A549 (cell line): ENCODE data around the gene MOV10L1. TPM values are rescaled to one million over a fixed set of nuclear protein-coding genes. Genes with fewer than 3 reads are reported as not detected.
A peak's percentile ranks its signal among the peaks of the same experiment; 100 is the strongest.

ENCODE experiments used
- ATAC-seq, 2 experiments: fragments of 200-7000 bp in 1 of 2; fragments of >200 bp in 1 of 2; cut with Nextera tagmentation in 1 of 2; cut with Tn5 transposase in 1 of 2; 3 replicates each; pipeline versions ENCODE4 v1.8.0 to v1.9.1; 2018 to 2020; ENCODE audit warnings: mild to moderate bottlenecking in 1 of 2, moderate library complexity in 1 of 2
- CTCF ChIA-PET: fragments of 300-600 bp; sonication (Branson Sonifier 250); formaldehyde crosslinking; extraction: SDS; loops from one replicate; lab custom pipeline; 2021; ENCODE audit warnings: antibody characterized with exemption, inconsistent platforms; lab: Yijun Ruan, JAX
- POLR2A ChIA-PET: fragments of 350-600 bp; formaldehyde crosslinking; extraction: SDS; loops from one replicate; lab custom pipeline; 2021; ENCODE audit warnings: antibody characterized with exemption, inconsistent platforms; lab: Yijun Ruan, JAX
- DNase-seq, 2 experiments: peaks; one replicate each; pipeline versions ENCODE4 v3.0.0 to v3.0.0-alpha.2; 2011 to 2016; ENCODE audit warnings: low read depth in 1 of 2, low spot score in 1 of 2
- FAIRE-seq: peaks from 2 replicates; lab custom pipeline; 2011; peaks lifted over from hg19 to GRCh38; lab: Jason Lieb, UNC
- H3K27ac ChIP-seq, 2 experiments: fragments of >200 bp; sonication (Bioruptor Twin); formaldehyde crosslinking; 3 replicates each; pipeline ENCODE4 v1.5.1; 2016 to 2017
- H3K4me1 ChIP-seq: fragments of >200 bp; sonication (Bioruptor Twin); formaldehyde crosslinking; 3 replicates; pipeline ENCODE4 v1.6.1; 2016
- H3K4me2 ChIP-seq: fragments of >200 bp; sonication (Bioruptor Twin); formaldehyde crosslinking; 3 replicates; pipeline ENCODE4 v1.6.1; 2016
- H3K4me3 ChIP-seq: fragments of >200 bp; sonication (Bioruptor Twin); formaldehyde crosslinking; 3 replicates; pipeline ENCODE4 v1.5.1; 2016
- H3K9me3 ChIP-seq: fragments of >200 bp; sonication (Bioruptor Twin); formaldehyde crosslinking; 3 replicates; pipeline ENCODE4 v1.6.1; 2016
- ATOH8 ChIP-seq: fragments of 250-450 bp; sonication (Bioruptor Pico); IDR thresholded peaks from 2 replicates; pipeline ENCODE4 v1.5.0; 2020; ENCODE audit warnings: low read depth, mild to moderate bottlenecking, moderate library complexity
- CEBPB ChIP-seq, 2 experiments: fragments of >200 bp in 1 of 2; sonication (Bioruptor Twin) in 1 of 2; formaldehyde crosslinking in 1 of 2; IDR thresholded peaks; 2 replicates each; pipeline ENCODE4 v1.6.1; 2012 to 2016
- ELK1 ChIP-seq: fragments of 150-350 bp; IDR thresholded peaks from 2 replicates; pipeline ENCODE4 v1.6.1; 2014; ENCODE audit warnings: low read depth, mild to moderate bottlenecking, low read length
- EP300 ChIP-seq, 2 experiments: fragments of >200 bp; sonication (Bioruptor Twin); formaldehyde crosslinking; IDR thresholded peaks; 2 replicates in 1 of 2; 3 replicates in 1 of 2; pipeline ENCODE4 v1.6.1; 2016 to 2017
- HDAC2 ChIP-seq: fragments of 200-600 bp; sonication (generic); IDR thresholded peaks from 2 replicates; pipeline ENCODE4 v1.6.1; 2016
- HEYL ChIP-seq: fragments of 250-450 bp; sonication (Bioruptor Pico); IDR thresholded peaks from 2 replicates; pipeline ENCODE4 v1.8.0; 2021; ENCODE audit warnings: mild to moderate bottlenecking, moderate library complexity
- JUNB ChIP-seq: fragments of >200 bp; sonication (Bioruptor Twin); formaldehyde crosslinking; IDR thresholded peaks from 2 replicates; pipeline ENCODE4 v1.6.1; 2016
- KDM5A ChIP-seq: fragments of 200-600 bp; sonication (generic); IDR thresholded peaks from 2 replicates; pipeline ENCODE4 v1.6.1; 2016; ENCODE audit warnings: antibody characterized with exemption, mild to moderate bottlenecking
- MAFK ChIP-seq: fragments of 450-650 bp; IDR thresholded peaks from 2 replicates; pipeline ENCODE4 v1.6.1; 2014; ENCODE audit not compliant: partially characterized antibody
- MAZ ChIP-seq: fragments of 150-350 bp; IDR thresholded peaks from 2 replicates; pipeline ENCODE4 v1.6.1; 2014; ENCODE audit warnings: antibody characterized with exemption, low read depth, low read length, borderline replicate concordance
- NFE2L2 ChIP-seq: fragments of 150-350 bp; conservative IDR thresholded peaks from 2 replicates; pipeline ENCODE4 v1.6.1; 2014; ENCODE audit warnings: low read length
- NPAS2 ChIP-seq: fragments of 250-450 bp; sonication (Bioruptor Pico); IDR thresholded peaks from 2 replicates; pipeline ENCODE4 v1.8.0; 2022; ENCODE audit warnings: mild to moderate bottlenecking, moderate library complexity, borderline replicate concordance
- NR3C1 ChIP-seq: fragments of >200 bp; sonication (Bioruptor Twin); formaldehyde crosslinking; IDR thresholded peaks from 3 replicates; pipeline ENCODE4 v1.6.1; 2017
- PBX3 ChIP-seq: IDR thresholded peaks from 2 replicates; pipeline ENCODE4 v1.6.1; 2012
- PHF8 ChIP-seq: fragments of 200-600 bp; sonication (generic); IDR thresholded peaks from 2 replicates; pipeline ENCODE4 v1.6.1; 2016; ENCODE audit warnings: low read depth, mild to moderate bottlenecking, antibody characterized with exemption, moderate library complexity, borderline replicate concordance
- RAD21 ChIP-seq, 2 experiments: fragments of >200 bp in 1 of 2; sonication (Bioruptor Twin) in 1 of 2; formaldehyde crosslinking in 1 of 2; IDR thresholded peaks in 1 of 2; conservative IDR thresholded peaks in 1 of 2; 2 replicates in 1 of 2; 3 replicates in 1 of 2; pipeline ENCODE4 v1.6.1; 2012 to 2018; ENCODE audit warnings: inconsistent platforms in 1 of 2
- RARB ChIP-seq: fragments of 250-450 bp; sonication (Bioruptor Pico); IDR thresholded peaks from 2 replicates; pipeline ENCODE4 v1.8.0; 2021; ENCODE audit warnings: mild to moderate bottlenecking, moderate library complexity
- RNF2 ChIP-seq: fragments of 200-600 bp; sonication (generic); IDR thresholded peaks from 2 replicates; pipeline ENCODE4 v1.6.1; 2016; ENCODE audit warnings: low read depth, mild to moderate bottlenecking, antibody characterized with exemption, moderate library complexity, borderline replicate concordance
- SMC3 ChIP-seq: fragments of >200 bp; sonication (Bioruptor Twin); formaldehyde crosslinking; IDR thresholded peaks from 3 replicates; pipeline ENCODE4 v1.6.1; 2018; ENCODE audit warnings: inconsistent platforms
- ZNF302 ChIP-seq: fragments of 250-450 bp; sonication (Bioruptor Pico); IDR thresholded peaks from 2 replicates; pipeline ENCODE4 v1.9.0; 2021; ENCODE audit warnings: inconsistent platforms, mild to moderate bottlenecking, moderate library complexity
- ZSCAN20 ChIP-seq: fragments of 250-450 bp; sonication (Bioruptor Pico); IDR thresholded peaks from 2 replicates; pipeline ENCODE4 v1.8.0; 2022; ENCODE audit warnings: mild to moderate bottlenecking, moderate library complexity
- WGBS: methylation state at CpG from one replicate; pipeline ENCODE4 v1.1.6; 2017; ENCODE audit errors: missing lambda C conversion rate; 5-methylcytosine and 5-hydroxymethylcytosine counted together
- polyA plus RNA-seq, 4 experiments: library from polyadenylated mRNA; depleted of rRNA in 3 of 4; stranded (reverse); fragments of >200 nt; fragmentation: RNase III in 1 of 4; extraction: RNeasy Plus Mini Kit Qiagen cat#74134 plus additional on column Dnase treatment in 1 of 4; gene quantifications; 2 replicates in 3 of 4; 3 replicates in 1 of 4; pipeline ENCODE4 v1.2.3, GENCODE V29; 2011 to 2017

The MOV10L1 gene
- polyA plus RNA-seq, 2 of the 4 experiments (the other 2 are of a cell fraction) = 0.04 TPM

- POLR2A ChIA-PET = no interaction called here
- ATAC-seq (no peak), DNase-seq (no peak), FAIRE-seq (no peak)
- peaks cover 10% of the 10 kb centered on the region; the same call in 1 of the 3 replicates for H3K4me1 ChIP-seq
- CTCF ChIA-PET = interaction anchor here (4.0 kb wide), 1 partner anchor 10 kb away, joined by 14 read pairs; no protein-coding TSS in a partner anchor
- 77% methylated on average over 4 of the region's 4 CpGs for WGBS
- no peak overlapping the region for H3K27ac ChIP-seq
- H3K4me2 ChIP-seq = no peak overlapping the region
- no peak overlapping the region for H3K4me3 ChIP-seq
- no peaks in the 10 kb centered on the region for H3K9me3 ChIP-seq
- TF ChIP-seq RAD21 (conservative IDR thresholded peaks at IDR 0.05 in 1 of 2, IDR thresholded peaks at IDR 0.05 in 1 of 2) = no peak
- no peak for TF ChIP-seq RNF2
- TF ChIP-seq MAZ = no peak
Observed at GRCh38 chr22:50138041-50138440, 48.2 kb downstream of the MOV10L1 start.

- no peak for FAIRE-seq
- peaks cover 10% of the 10 kb centered on the region; the same call in 1 of the 3 replicates for H3K4me1 ChIP-seq
- no peak overlapping the region for H3K4me2 ChIP-seq
- DNase-seq = no peak
- ATAC-seq = no peak
- H3K27ac ChIP-seq = no peak overlapping the region
- no peak for TF ChIP-seq NR3C1
- TF ChIP-seq HEYL = no peak
- TF ChIP-seq JUNB = no peak
- no peak for TF ChIP-seq RARB (CRISPR knock-in tag)
- TF ChIP-seq EP300 (IDR thresholded peaks at IDR 0.05) = no peak
- no peak for TF ChIP-seq HDAC2
- TF ChIP-seq RAD21 (conservative IDR thresholded peaks at IDR 0.05 in 1 of 2, IDR thresholded peaks at IDR 0.05 in 1 of 2) = no peak
- TF ChIP-seq CEBPB (IDR thresholded peaks at IDR 0.05) = no peak
- no peak for TF ChIP-seq SMC3
- no peak for TF ChIP-seq ELK1
- no peak for TF ChIP-seq ATOH8 (CRISPR knock-in tag)
- TF ChIP-seq KDM5A = no peak
- TF ChIP-seq ZSCAN20 (CRISPR knock-in tag) = no peak
- no peak for TF ChIP-seq ZNF302 (CRISPR knock-in tag)
- TF ChIP-seq PBX3 = no peak
- TF ChIP-seq NPAS2 (CRISPR knock-in tag) = no peak
- TF ChIP-seq PHF8 = no peak
- no peak overlapping the region for H3K4me3 ChIP-seq
- 74% methylated on average over 9 of the region's 9 CpGs for WGBS
- POLR2A ChIA-PET = no interaction called here
- H3K9me3 ChIP-seq = no peaks in the 10 kb centered on the region
- CTCF ChIA-PET = interaction anchor here (0.8 kb wide), 1 partner anchor 103 kb away, joined by 5 read pairs; no protein-coding TSS in a partner anchor
Observed at GRCh38 chr22:50138988-50139387, 49.2 kb downstream of the MOV10L1 start.

- FAIRE-seq = no peak
- peaks cover 10% of the 10 kb centered on the region; the same call in 1 of the 3 replicates for H3K4me1 ChIP-seq
- no peaks in the 10 kb centered on the region for H3K9me3 ChIP-seq
- ATAC-seq = no peak
- ChIA-PET POLR2A (no interaction called here), CTCF (interaction anchor here (0.6 to 1.3 kb wide), 3 partner anchors 9 to 386 kb away, joined by 3 read pairs; no protein-coding TSS in a partner anchor)
- WGBS = 81% methylated on average over 13 of the region's 15 CpGs
- TF ChIP-seq MAFK = peak; percentile 85
- no peak for TF ChIP-seq JUNB
- TF ChIP-seq NFE2L2 = peak; percentile 82
- DNase-seq = no peak
- no peak overlapping the region for H3K4me3 ChIP-seq
- no peak overlapping the region for H3K27ac ChIP-seq
- peak overlapping the region; percentile 4; the same call in 1 of the 3 replicates for H3K4me2 ChIP-seq
Observed at GRCh38 chr22:50139843-50140415, 50.1 kb downstream of the MOV10L1 start.
